NCI-H748 treated with DMSO at 0.1 percent for 48 hours (cell line): ENCODE results near the gene SLC6A1.

Experiments used
- DNase-seq: peaks from one replicate; lab custom pipeline; 2025; lab: John Stamatoyannopoulos, UW

The SLC6A1 gene

GRCh38 chr3:11019116-11019819 lies 26.7 kb downstream of the SLC6A1 start:
- DNase-seq, result no peak

- DNase-seq, result no peak
These were observed 28.2 kb downstream of the SLC6A1 start for GRCh38 chr3:11020764-11021163.

- no peak for DNase-seq
These were observed 29.1 kb downstream of the SLC6A1 start for GRCh38 chr3:11021611-11022011.

GRCh38 chr3:11022115-11022514 lies 29.6 kb downstream of the SLC6A1 start:
- no peak for DNase-seq

GRCh38 chr3:11024181-11024580 lies 31.6 kb downstream of the SLC6A1 start:
- no peak for DNase-seq

- DNase-seq, result no peak
These were observed 37.4 kb downstream of the SLC6A1 start for GRCh38 chr3:11029948-11030347.

GRCh38 chr3:11033871-11034270 lies 41.3 kb downstream of the SLC6A1 start:
- no peak for DNase-seq

- DNase-seq, result no peak
These were observed 41.9 kb downstream of the SLC6A1 start for GRCh38 chr3:11034309-11034985.

GRCh38 chr3:11035757-11036505 lies 43.4 kb downstream of the SLC6A1 start:
- DNase-seq, result no peak

GRCh38 chr3:11037241-11037873 lies 44.8 kb downstream of the SLC6A1 start:
- no peak for DNase-seq

GRCh38 chr3:11037976-11038375 lies 45.4 kb downstream of the SLC6A1 start:
- no peak for DNase-seq

GRCh38 chr3:11045536-11045935 lies 53.0 kb downstream of the SLC6A1 start:
- DNase-seq, result no peak

GRCh38 chr3:11047500-11047899 lies 55.0 kb downstream of the SLC6A1 start:
- DNase-seq, result no peak

GRCh38 chr3:11050666-11051323 lies 58.2 kb downstream of the SLC6A1 start:
- no peak for DNase-seq

GRCh38 chr3:11053926-11054503 lies 61.5 kb downstream of the SLC6A1 start:
- DNase-seq, result no peak

GRCh38 chr3:11054739-11055438 lies 62.3 kb downstream of the SLC6A1 start:
- no peak for DNase-seq

GRCh38 chr3:11055496-11055895 lies 62.9 kb downstream of the SLC6A1 start:
- no peak for DNase-seq

- DNase-seq, result no peak
These were observed 64.0 kb downstream of the SLC6A1 start for GRCh38 chr3:11056531-11057050.

- no peak for DNase-seq
These were observed 65.1 kb downstream of the SLC6A1 start for GRCh38 chr3:11057655-11058054.

- peak; percentile 27 for DNase-seq
These were observed 66.7 kb downstream of the SLC6A1 start for GRCh38 chr3:11059090-11059798.
